Right ventricle myocardium superior (tissue), 1 donor: Measurements from ENCODE around the gene CEP20. TPM values are rescaled to one million over a fixed set of nuclear protein-coding genes. Genes with fewer than 3 reads are reported as not detected.
"Not testable (repeated sequence)": the region's sequence is repeated elsewhere in the genome, so short reads cannot be mapped to it uniquely, and the experiment has no call there.

ENCODE experiments used
- ATAC-seq: fragments of 200-7000 bp; cut with Tn5 transposase; one replicate; pipeline ENCODE4 v1.9.1; 2020; ENCODE audit warnings: mild to moderate bottlenecking; ENCODE audit not compliant: poor library complexity
- DNase-seq: peaks from one replicate; pipeline ENCODE4 v3.0.0-alpha.2; 2020
- intact Hi-C: fragments of 100-400 bp; cut with DNase I; formaldehyde crosslinking; loops from one replicate; pipeline ENCODE4 v1.11.2; 2022
- total RNA-seq: library from RNA; stranded (reverse); fragmentation: NEBNext Ultra II Directional; extraction: Animal tissue kit (Norgen Biotek cat#: 25700); gene quantifications from one replicate; pipeline ENCODE4 v1.2.1, GENCODE V29; 2021
- donor health status: DM: no; HTN: yes; CAD: no; lungs with severe emphysema.

The CEP20 gene
- total RNA-seq, 1 donor from 2014 or later: 27.7 TPM

- DNase-seq (no peak), ATAC-seq (no peak)
- intact Hi-C loops: loop anchor here (10.0 kb wide), 1 partner anchor 161 kb away; no protein-coding TSS in a partner anchor
Measured at GRCh38 chr16:15873737-15874136, 14.7 kb downstream of the CEP20 start.

GRCh38 chr16:15873301-15873700, 15.1 kb downstream of the CEP20 start:
- DNase-seq: no peak
- intact Hi-C loops: loop anchor here (10.0 kb wide), 1 partner anchor 162 kb away; no protein-coding TSS in a partner anchor
- ATAC-seq: no peak

- ATAC-seq (no peak), DNase-seq (no peak)
- intact Hi-C loops: loop anchor here (10.0 kb wide), 1 partner anchor 165 kb away; no protein-coding TSS in a partner anchor
Measured at GRCh38 chr16:15870011-15870410, 18.4 kb downstream of the CEP20 start.

- intact Hi-C loops: no loop called here
Measured at GRCh38 chr16:15866451-15866850, 22.0 kb downstream of the CEP20 start.

GRCh38 chr16:15865742-15866141, 22.7 kb downstream of the CEP20 start:
- intact Hi-C loops: no loop called here
- ATAC-seq: no peak
- no peak for DNase-seq

More at GRCh38 chr16:15866451-15866850, 22.0 kb downstream of the CEP20 start:
- DNase-seq (no peak), ATAC-seq (no peak)

GRCh38 chr16:15864939-15865338, 23.5 kb downstream of the CEP20 start:
- ATAC-seq: no peak
- intact Hi-C loops: no loop called here
- no peak for DNase-seq

GRCh38 chr16:15861996-15862395, 26.4 kb downstream of the CEP20 start:
- DNase-seq: no peak
- intact Hi-C loops: no loop called here
- ATAC-seq: no peak

- intact Hi-C loops: no loop called here
- no peak for DNase-seq
- ATAC-seq: no peak
Measured at GRCh38 chr16:15858921-15859668, 29.3 kb downstream of the CEP20 start.

- peak; percentile 78 for ATAC-seq
- intact Hi-C loops: no loop called here
Measured at GRCh38 chr16:15857724-15858560, 30.5 kb downstream of the CEP20 start.

GRCh38 chr16:15856901-15857698, 31.3 kb downstream of the CEP20 start, which contains the start of gene MYH11:
Gene MYH11, minus strand, starts transcription at chr16:15857028. Its CDS starts 18,776 bp downstream, at chr16:15838252.
- no peak for DNase-seq
- intact Hi-C loops: no loop called here
- ATAC-seq: peak; percentile 19

More at GRCh38 chr16:15857724-15858560, 30.5 kb downstream of the CEP20 start:
- DNase-seq: peak; percentile 61

- ATAC-seq (no peak), DNase-seq (no peak)
- intact Hi-C loops: no loop called here
Measured at GRCh38 chr16:15856182-15856581, 32.2 kb downstream of the CEP20 start.

GRCh38 chr16:15855704-15856003, 32.7 kb downstream of the CEP20 start:
- intact Hi-C loops: no loop called here
- ATAC-seq (no peak), DNase-seq (no peak)

GRCh38 chr16:15854906-15855703, 33.3 kb downstream of the CEP20 start:
- no peak for DNase-seq
- intact Hi-C loops: no loop called here
- ATAC-seq: no peak

- intact Hi-C loops: no loop called here
- DNase-seq (no peak), ATAC-seq (no peak)
Measured at GRCh38 chr16:15854061-15854460, 34.3 kb downstream of the CEP20 start.

- DNase-seq: no peak
- intact Hi-C loops: no loop called here
- no peak for ATAC-seq
Measured at GRCh38 chr16:15853021-15853420, 35.4 kb downstream of the CEP20 start.

GRCh38 chr16:15850555-15850954, 37.8 kb downstream of the CEP20 start:
- intact Hi-C loops, ATAC-seq, DNase-seq: not testable (repeated sequence)

GRCh38 chr16:15849209-15849981, 39.0 kb downstream of the CEP20 start:
- intact Hi-C loops: loop anchor here (10.0 kb wide), 1 partner anchor 75 kb away; no protein-coding TSS in a partner anchor
- ATAC-seq: no peak
- no peak for DNase-seq
